GM12878 (cell line): ENCODE data around the gene GRK5. TPM values are rescaled to one million over a fixed set of nuclear protein-coding genes. Genes with fewer than 3 reads are reported as not detected.

Experiments used
- ATAC-seq: fragments of 200-7000 bp; cut with Tn5 transposase; 3 replicates; pipeline ENCODE4 v1.9.1; 2020; ENCODE audit warnings: mild to moderate bottlenecking, moderate library complexity
- BruUV-seq: library from RNA; stranded (reverse); fragments of 400-500 nt; replicated peaks from 2 replicates; lab custom pipeline; 2021; lab: Mats Ljungman, UMichigan
- CTCF ChIA-PET: fragments of 300-600 bp; sonication (Branson Sonifier 250); formaldehyde crosslinking; extraction: SDS; loops from one replicate; lab custom pipeline; 2021; ENCODE audit warnings: inconsistent platforms; lab: Yijun Ruan, JAX
- POLR2A ChIA-PET: fragments of 350-600 bp; formaldehyde crosslinking; extraction: SDS; loops from one replicate; lab custom pipeline; 2021; ENCODE audit warnings: inconsistent platforms; lab: Charles Lee
- RAD21 ChIA-PET: fragments of 300-600 bp; sonication (Branson Sonifier 250); formaldehyde crosslinking; loops from one replicate; lab custom pipeline; 2023; ENCODE audit warnings: antibody characterized with exemption; ENCODE audit not compliant: unreplicated experiment; lab: Charles Lee
- SMC1A ChIA-PET: fragments of 300-600 bp; sonication (Branson Sonifier 250); formaldehyde crosslinking; loops from one replicate; lab custom pipeline; 2023; ENCODE audit not compliant: unreplicated experiment, uncharacterized antibody; lab: Charles Lee
- DNase-seq: peaks from one replicate; pipeline ENCODE4 v3.0.0-alpha.2; 2011; ENCODE audit warnings: low read depth, low spot score
- FAIRE-seq: peaks from 3 replicates; lab custom pipeline; 2011; peaks lifted over from hg19 to GRCh38; lab: Jason Lieb, UNC
- H2AFZ ChIP-seq: 2 replicates; pipeline ENCODE4 v1.6.0; 2011; ENCODE audit warnings: low read depth, low read length, control low read depth; ENCODE audit not compliant: control insufficient read depth
- H3K27ac ChIP-seq: 2 replicates; pipeline ENCODE4 v1.5.1; 2011; ENCODE audit warnings: control low read depth; ENCODE audit not compliant: control insufficient read depth, insufficient read depth
- H3K27me3 ChIP-seq, 2 experiments: replicated peaks in 1 of 2; 2 replicates each; pipeline versions ENCODE4 v1.6.0 to v1.6.1; 2011; ENCODE audit warnings: low read length in 1 of 2; ENCODE audit not compliant: control insufficient read depth in 2 of 2, insufficient read depth in 2 of 2
- H3K36me3 ChIP-seq, 2 experiments: 2 replicates each; pipeline ENCODE4 v1.5.1; 2011; ENCODE audit warnings: low read length in 1 of 2; ENCODE audit not compliant: control insufficient read depth in 2 of 2, insufficient read depth in 2 of 2
- H3K4me1 ChIP-seq: 2 replicates; pipeline ENCODE4 v1.6.1; 2011; ENCODE audit warnings: mild to moderate bottlenecking, low read length, moderate library complexity, mixed read lengths; ENCODE audit not compliant: control insufficient read depth, insufficient read depth
- H3K4me2 ChIP-seq: 2 replicates; pipeline ENCODE4 v1.6.0; 2011; ENCODE audit warnings: control low read depth; ENCODE audit not compliant: control insufficient read depth, insufficient read depth
- H3K4me3 ChIP-seq: fragments of 200-600 bp; sonication (generic); 2 replicates; pipeline ENCODE4 v1.5.1; 2016
- H3K79me2 ChIP-seq: 2 replicates; pipeline ENCODE4 v1.6.0; 2011; ENCODE audit warnings: low read length; ENCODE audit not compliant: control insufficient read depth, insufficient read depth
- H3K9ac ChIP-seq: 2 replicates; pipeline ENCODE4 v1.8.0; 2011; ENCODE audit warnings: low read length, control low read depth, mixed read lengths; ENCODE audit not compliant: control insufficient read depth, insufficient read depth
- H3K9me3 ChIP-seq: replicated peaks from 3 replicates; pipeline ENCODE4 v1.5.1; 2011; ENCODE audit warnings: mild to moderate bottlenecking, low read length; ENCODE audit not compliant: control insufficient read depth, insufficient read depth
- H4K20me1 ChIP-seq: 2 replicates; pipeline ENCODE4 v1.6.0; 2011; ENCODE audit not compliant: control insufficient read depth, insufficient read depth
- CEBPZ ChIP-seq: fragments of 150-350 bp; IDR thresholded peaks from 2 replicates; pipeline ENCODE4 v1.6.1; 2016; ENCODE audit warnings: low read depth, low read length
- CHD2 ChIP-seq: IDR thresholded peaks from 2 replicates; pipeline ENCODE4 v1.6.1; 2011; ENCODE audit warnings: low read depth, low read length, improper control_type of control experiment, borderline replicate concordance
- GABPA ChIP-seq: IDR thresholded peaks from 2 replicates; pipeline ENCODE4 v1.6.1; 2014; ENCODE audit warnings: antibody characterized with exemption, low read depth, mild to moderate bottlenecking, inconsistent platforms
- IKZF2 ChIP-seq, 2 experiments: fragments of 450-650 bp; IDR thresholded peaks; 2 replicates each; pipeline ENCODE4 v1.6.1; 2017; ENCODE audit warnings: mild to moderate bottlenecking in 2 of 2, moderate library complexity in 2 of 2
- IRF5 ChIP-seq: fragments of 450-650 bp; IDR thresholded peaks from 2 replicates; pipeline ENCODE4 v1.6.1; 2017; ENCODE audit warnings: borderline replicate concordance
- WGBS: methylation state at CpG from one replicate; pipeline ENCODE4 v1.1.6; 2016; ENCODE audit warnings: low lambda C conversion rate; ENCODE audit not compliant: insufficient replicate concordance, insufficient coverage; ENCODE audit errors: missing lambda C conversion rate; 5-methylcytosine and 5-hydroxymethylcytosine counted together
- in situ Hi-C: fragments of 300-500 bp; cut with MboI; formaldehyde crosslinking; loops from 9 replicates; pipeline ENCODE4 v1.14.3; 2018; ENCODE audit warnings: mixed read lengths
- intact Hi-C: fragments of 100-400 bp; cut with micrococcal nuclease; formaldehyde crosslinking; loops from one replicate; pipeline ENCODE4 v1.14.2; 2022; ENCODE audit not compliant: unreplicated experiment
- polyA plus RNA-seq, 11 experiments: library from polyadenylated mRNA; depleted of rRNA in 4 of 11; unstranded in 6 of 11; stranded (reverse) in 5 of 11; fragments of >200 nt; fragmentation: Nextera tagmentation in 4 of 11; fragmentation: Illumina TruSeq in 1 of 11; extraction: Ambion mirVana in 4 of 11; extraction: Trizol in 1 of 11; gene quantifications; 1 replicate in 1 of 11; 2 replicates in 10 of 11; pipeline versions ENCODE4 v1.2.1 to v1.2.3, GENCODE V29; 2011 to 2016; ENCODE audit warnings: inconsistent platforms in 2 of 11, missing spikeins in 2 of 11, low read depth in 1 of 11
- total RNA-seq, 4 experiments: library from RNA; depleted of rRNA in 3 of 4; stranded (reverse); fragments of >200 nt in 3 of 4; fragmentation: Illumina TruSeq in 1 of 4; extraction: Trizol in 1 of 4; gene quantifications; 2 replicates each; pipeline versions ENCODE4 v1.2.1 to v1.2.3, GENCODE V29; 2013 to 2021
- TF ChIP-seq, protein P1 (sequence below): fragments of 450-650 bp; IDR thresholded peaks from 2 replicates; pipeline ENCODE4 v1.6.1; 2017; ENCODE audit warnings: mild to moderate bottlenecking
- TF ChIP-seq, protein P2 (sequence below): fragments of 450-650 bp; IDR thresholded peaks from 2 replicates; pipeline ENCODE4 v1.6.1; 2017; ENCODE audit warnings: antibody characterized with exemption, mild to moderate bottlenecking, moderate library complexity

GRK5 gene
- total and polyA plus RNA-seq, 10 of the 15 experiments (the other 5 are each of a cell fraction or from before 2014, with no cell fraction given), result 0.11 to 22.1 (median 10.0) TPM

- in situ Hi-C loops, result no loop called here
Observed at GRCh38 chr10:119352807-119353206, 145.4 kb downstream of the GRK5 start.

More at GRCh38 chr10:119352807-119353206, 145.4 kb downstream of the GRK5 start:
- Histone ChIP-seq H3K4me1 (no peaks in the 10 kb centered on the region), H3K9me3 (peaks cover 5% of the 10 kb centered on the region), H4K20me1 (no peaks in the 10 kb centered on the region), H3K27ac (no peak overlapping the region), H3K9ac (no peak overlapping the region), H3K36me3 (peaks cover 6 to 7% of the 10 kb centered on the region in 2 experiments; a peak in 3 of 4 replicates), H3K79me2 (no peaks in the 10 kb centered on the region), H2AFZ (no peak overlapping the region)
- ChIA-PET CTCF (interaction anchor here (1.0 kb wide), 1 partner anchor 143 kb away, joined by 5 read pairs; no protein-coding TSS in a partner anchor), SMC1A (interaction anchor here (0.8 kb wide), 1 partner anchor 46 kb away, joined by 4 read pairs; no protein-coding TSS in a partner anchor), POLR2A (no interaction called here), RAD21 (no interaction called here)
- no peak for ATAC-seq
- DNase-seq, result no peak
- intact Hi-C loops, result no loop called here
- FAIRE-seq, result no peak
- WGBS, result 98% methylated on average over 6 of the region's 6 CpGs
- TF ChIP-seq IKZF2 (IDR thresholded peaks at IDR 0.05), result no peak
- TF ChIP-seq IRF5, result no peak
- TF ChIP-seq CHD2, result no peak
- TF ChIP-seq GABPA, result no peak
- TF ChIP-seq, protein P1, sequence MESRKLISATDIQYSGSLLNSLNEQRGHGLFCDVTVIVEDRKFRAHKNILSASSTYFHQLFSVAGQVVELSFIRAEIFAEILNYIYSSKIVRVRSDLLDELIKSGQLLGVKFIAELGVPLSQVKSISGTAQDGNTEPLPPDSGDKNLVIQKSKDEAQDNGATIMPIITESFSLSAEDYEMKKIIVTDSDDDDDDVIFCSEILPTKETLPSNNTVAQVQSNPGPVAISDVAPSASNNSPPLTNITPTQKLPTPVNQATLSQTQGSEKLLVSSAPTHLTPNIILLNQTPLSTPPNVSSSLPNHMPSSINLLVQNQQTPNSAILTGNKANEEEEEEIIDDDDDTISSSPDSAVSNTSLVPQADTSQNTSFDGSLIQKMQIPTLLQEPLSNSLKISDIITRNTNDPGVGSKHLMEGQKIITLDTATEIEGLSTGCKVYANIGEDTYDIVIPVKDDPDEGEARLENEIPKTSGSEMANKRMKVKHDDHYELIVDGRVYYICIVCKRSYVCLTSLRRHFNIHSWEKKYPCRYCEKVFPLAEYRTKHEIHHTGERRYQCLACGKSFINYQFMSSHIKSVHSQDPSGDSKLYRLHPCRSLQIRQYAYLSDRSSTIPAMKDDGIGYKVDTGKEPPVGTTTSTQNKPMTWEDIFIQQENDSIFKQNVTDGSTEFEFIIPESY, result no peak
- TF ChIP-seq CEBPZ, result no peak
- TF ChIP-seq, protein P2, sequence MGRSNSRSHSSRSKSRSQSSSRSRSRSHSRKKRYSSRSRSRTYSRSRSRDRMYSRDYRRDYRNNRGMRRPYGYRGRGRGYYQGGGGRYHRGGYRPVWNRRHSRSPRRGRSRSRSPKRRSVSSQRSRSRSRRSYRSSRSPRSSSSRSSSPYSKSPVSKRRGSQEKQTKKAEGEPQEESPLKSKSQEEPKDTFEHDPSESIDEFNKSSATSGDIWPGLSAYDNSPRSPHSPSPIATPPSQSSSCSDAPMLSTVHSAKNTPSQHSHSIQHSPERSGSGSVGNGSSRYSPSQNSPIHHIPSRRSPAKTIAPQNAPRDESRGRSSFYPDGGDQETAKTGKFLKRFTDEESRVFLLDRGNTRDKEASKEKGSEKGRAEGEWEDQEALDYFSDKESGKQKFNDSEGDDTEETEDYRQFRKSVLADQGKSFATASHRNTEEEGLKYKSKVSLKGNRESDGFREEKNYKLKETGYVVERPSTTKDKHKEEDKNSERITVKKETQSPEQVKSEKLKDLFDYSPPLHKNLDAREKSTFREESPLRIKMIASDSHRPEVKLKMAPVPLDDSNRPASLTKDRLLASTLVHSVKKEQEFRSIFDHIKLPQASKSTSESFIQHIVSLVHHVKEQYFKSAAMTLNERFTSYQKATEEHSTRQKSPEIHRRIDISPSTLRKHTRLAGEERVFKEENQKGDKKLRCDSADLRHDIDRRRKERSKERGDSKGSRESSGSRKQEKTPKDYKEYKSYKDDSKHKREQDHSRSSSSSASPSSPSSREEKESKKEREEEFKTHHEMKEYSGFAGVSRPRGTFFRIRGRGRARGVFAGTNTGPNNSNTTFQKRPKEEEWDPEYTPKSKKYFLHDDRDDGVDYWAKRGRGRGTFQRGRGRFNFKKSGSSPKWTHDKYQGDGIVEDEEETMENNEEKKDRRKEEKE, result no peak
- TF ChIP-seq, all 136 proteins: peak for 0
- no TSS peak for BruUV-seq
- no peak overlapping the region for H3K4me3 ChIP-seq
- no peaks in the 10 kb centered on the region for H3K27me3 ChIP-seq
- H3K4me2 ChIP-seq, result no peak overlapping the region
